Measurements from ENCODE around the gene PIK3R5. TPM values are rescaled to one million over a fixed set of nuclear protein-coding genes. Genes with fewer than 3 reads are reported as not detected.

The PIK3R5 gene
- total and polyA plus RNA-seq, 3 donors from 2014 or later: 6.1 to 14.0 (median 7.4) TPM

DNA sequence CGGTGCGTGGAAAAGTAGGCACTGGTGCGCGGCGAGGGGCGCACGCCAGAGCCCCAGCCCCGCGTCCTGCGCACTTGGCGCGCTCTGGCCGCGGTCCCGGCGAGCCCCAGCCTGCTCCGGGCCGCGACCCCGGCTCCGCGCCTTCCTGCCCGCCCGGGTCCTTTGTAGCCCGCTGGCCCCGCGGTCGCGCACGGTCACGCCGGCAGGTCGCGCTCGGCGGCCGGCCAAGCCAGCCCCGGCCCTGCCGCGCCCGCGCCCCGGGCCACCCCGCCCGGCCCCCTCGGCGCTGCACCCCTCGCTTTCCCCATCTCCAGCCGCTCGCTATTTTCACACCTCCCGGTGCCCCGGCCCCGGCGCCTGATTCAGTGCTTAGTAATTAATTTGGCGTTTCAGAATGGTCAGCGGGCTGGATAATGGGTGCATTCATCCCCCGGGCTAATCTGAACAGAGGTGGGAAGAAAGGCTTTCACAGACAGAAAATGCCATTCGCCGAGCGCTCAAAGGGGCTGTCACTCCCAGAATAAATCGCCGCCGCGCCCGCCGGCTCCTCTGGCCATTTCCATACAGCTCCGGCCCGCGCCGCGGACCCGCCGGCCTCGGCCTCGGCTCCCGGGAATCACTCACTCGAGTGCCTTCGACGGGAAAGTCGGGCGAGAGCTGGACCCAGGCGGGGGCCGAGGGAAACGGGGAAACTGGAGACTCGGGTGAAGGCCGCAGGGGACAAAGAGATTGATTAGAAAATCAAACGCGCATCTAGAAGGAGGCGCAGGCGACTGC is 38.0 kb upstream of the PIK3R5 start:
- intact Hi-C loops (cut with DNase I; ENCODE audit: low total_unique reads): no loop called here
- H3K4me1 ChIP-seq: no peaks in the 10 kb centered on the region
- no peak overlapping the region for H3K27ac ChIP-seq
- DNase-seq: no peak
- 2% methylated on average over 12 to 83 of the region's 90 CpGs for WGBS, 2 donors
- peak overlapping the region; percentile 18 to 29 for H3K4me3 ChIP-seq
- H3K36me3 ChIP-seq (ENCODE audit: low read depth, missing control alignments): no peaks in the 10 kb centered on the region
- no peak for TF ChIP-seq POLR2A (IDR thresholded peaks at IDR 0.05)
- TF ChIP-seq, protein P1, sequence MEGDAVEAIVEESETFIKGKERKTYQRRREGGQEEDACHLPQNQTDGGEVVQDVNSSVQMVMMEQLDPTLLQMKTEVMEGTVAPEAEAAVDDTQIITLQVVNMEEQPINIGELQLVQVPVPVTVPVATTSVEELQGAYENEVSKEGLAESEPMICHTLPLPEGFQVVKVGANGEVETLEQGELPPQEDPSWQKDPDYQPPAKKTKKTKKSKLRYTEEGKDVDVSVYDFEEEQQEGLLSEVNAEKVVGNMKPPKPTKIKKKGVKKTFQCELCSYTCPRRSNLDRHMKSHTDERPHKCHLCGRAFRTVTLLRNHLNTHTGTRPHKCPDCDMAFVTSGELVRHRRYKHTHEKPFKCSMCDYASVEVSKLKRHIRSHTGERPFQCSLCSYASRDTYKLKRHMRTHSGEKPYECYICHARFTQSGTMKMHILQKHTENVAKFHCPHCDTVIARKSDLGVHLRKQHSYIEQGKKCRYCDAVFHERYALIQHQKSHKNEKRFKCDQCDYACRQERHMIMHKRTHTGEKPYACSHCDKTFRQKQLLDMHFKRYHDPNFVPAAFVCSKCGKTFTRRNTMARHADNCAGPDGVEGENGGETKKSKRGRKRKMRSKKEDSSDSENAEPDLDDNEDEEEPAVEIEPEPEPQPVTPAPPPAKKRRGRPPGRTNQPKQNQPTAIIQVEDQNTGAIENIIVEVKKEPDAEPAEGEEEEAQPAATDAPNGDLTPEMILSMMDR (IDR thresholded peaks at IDR 0.05): no peak
- H3K9me3 ChIP-seq: no peaks in the 10 kb centered on the region
- no peaks in the 10 kb centered on the region for H3K27me3 ChIP-seq

DNA sequence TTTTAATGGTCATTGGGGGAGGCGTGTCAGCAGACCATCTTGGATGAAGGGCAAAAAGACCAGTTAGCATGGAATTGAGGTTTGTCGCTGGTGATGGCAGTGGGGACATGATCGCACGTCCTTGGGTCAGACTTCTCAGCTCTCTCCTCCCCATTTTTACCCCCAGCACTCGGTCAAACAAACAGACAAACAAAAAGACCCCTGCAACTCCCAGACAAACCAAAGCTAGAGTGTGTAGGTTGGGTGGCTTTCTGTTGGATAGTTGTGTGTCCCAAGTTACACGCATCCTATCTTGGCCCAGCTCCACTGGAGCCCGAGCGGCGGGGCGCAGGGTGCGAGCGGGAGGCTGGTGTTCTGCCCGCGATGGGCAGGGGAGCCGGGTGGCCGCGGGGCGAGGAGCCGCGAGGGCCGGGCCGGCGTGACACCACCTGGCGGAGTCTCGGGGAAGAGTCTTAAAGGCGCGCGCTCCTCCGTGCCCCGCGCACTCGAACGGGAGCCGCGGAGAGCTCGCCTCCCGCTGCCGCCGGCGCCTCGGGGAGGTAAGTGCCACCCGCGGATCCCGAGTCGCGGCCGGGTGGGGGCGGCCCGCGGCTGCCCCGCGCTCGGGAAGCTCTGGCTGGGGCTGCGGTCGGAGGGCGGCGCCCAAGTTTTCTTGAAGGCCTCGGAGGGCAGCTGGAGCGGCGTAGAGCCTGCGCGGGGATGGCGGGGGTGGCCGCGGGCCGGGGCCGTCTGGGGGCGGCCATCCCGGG is 37.3 kb upstream of the PIK3R5 start:
- Histone ChIP-seq H3K4me1 (no peaks in the 10 kb centered on the region), H3K27me3 (no peaks in the 10 kb centered on the region), H3K4me3 (no peak overlapping the region), H3K9me3 (no peaks in the 10 kb centered on the region), H3K27ac (no peak overlapping the region), H3K36me3 (ENCODE audit: low read depth, missing control alignments) (no peaks in the 10 kb centered on the region)
- DNase-seq: peak; percentile 28
- WGBS, 2 donors: 0 to 2% methylated on average over 4 to 69 of the region's 69 CpGs
- intact Hi-C loops (cut with DNase I; ENCODE audit: low total_unique reads): no loop called here
- TF ChIP-seq POLR2A (IDR thresholded peaks at IDR 0.05): no peak
- TF ChIP-seq, protein P1 (IDR thresholded peaks at IDR 0.05): peak in 2 of 3 experiments; percentile 11 to 14

DNA sequence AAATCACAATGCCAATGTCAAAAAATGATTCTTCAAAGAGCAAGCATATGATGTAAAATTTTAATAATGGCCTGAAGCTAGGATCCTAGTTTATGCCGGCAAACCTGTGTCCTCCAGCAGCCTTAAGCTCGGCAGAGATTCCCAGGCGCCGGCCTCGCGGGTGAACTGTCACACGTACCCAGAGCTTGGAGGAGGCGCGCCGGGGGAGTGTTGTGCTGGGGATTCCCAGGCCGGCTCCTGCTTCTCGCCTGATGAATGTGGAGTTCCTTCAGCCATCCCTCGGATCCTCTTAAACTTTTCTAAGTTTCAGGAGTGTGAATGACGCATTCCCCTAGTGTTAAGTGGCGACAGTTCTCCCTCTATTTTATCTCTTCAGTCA is 36.7 kb upstream of the PIK3R5 start:
- H3K36me3 ChIP-seq (ENCODE audit: low read depth, missing control alignments): no peaks in the 10 kb centered on the region
- no peak overlapping the region for H3K4me3 ChIP-seq
- 1 to 4% methylated on average over 15 of the region's 15 CpGs for WGBS, 2 donors
- TF ChIP-seq, protein P1 (IDR thresholded peaks at IDR 0.05): no peak
- no peak for TF ChIP-seq POLR2A (IDR thresholded peaks at IDR 0.05)
- no peak overlapping the region for H3K27ac ChIP-seq
- DNase-seq: peak; percentile 46
- H3K4me1 ChIP-seq: no peaks in the 10 kb centered on the region
- no peaks in the 10 kb centered on the region for H3K27me3 ChIP-seq
- H3K9me3 ChIP-seq: no peaks in the 10 kb centered on the region
- intact Hi-C loops (cut with DNase I; ENCODE audit: low total_unique reads): no loop called here

DNA sequence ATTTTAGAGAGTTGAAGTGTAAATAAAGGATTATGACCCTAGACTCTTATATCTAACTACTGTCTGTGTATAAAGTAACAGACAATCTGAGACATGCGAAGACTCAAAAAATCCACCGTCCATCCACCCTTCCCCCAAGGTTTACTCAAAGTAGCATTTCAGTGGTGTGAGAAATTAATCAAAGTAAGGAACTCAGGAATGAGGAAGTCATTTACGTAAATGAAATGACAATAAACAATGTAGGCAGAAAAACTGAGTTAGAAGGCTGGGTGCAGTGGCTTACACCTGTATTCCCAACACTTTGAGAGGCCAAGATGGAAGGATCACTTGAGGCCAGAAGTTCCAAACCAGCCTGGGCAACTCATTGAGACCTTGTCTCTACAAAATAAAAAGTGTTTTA is 36.1 kb upstream of the PIK3R5 start:
- H3K9me3 ChIP-seq: no peaks in the 10 kb centered on the region
- intact Hi-C loops (cut with DNase I; ENCODE audit: low total_unique reads): no loop called here
- WGBS, 2 donors: 68 to 81% methylated on average over 3 of the region's 3 CpGs
- no peak overlapping the region for H3K4me3 ChIP-seq
- H3K4me1 ChIP-seq: no peaks in the 10 kb centered on the region
- no peaks in the 10 kb centered on the region for H3K27me3 ChIP-seq
- TF ChIP-seq, protein P1 (IDR thresholded peaks at IDR 0.05): no peak
- TF ChIP-seq POLR2A (IDR thresholded peaks at IDR 0.05): no peak
- H3K36me3 ChIP-seq (ENCODE audit: low read depth, missing control alignments): no peaks in the 10 kb centered on the region
- no peak overlapping the region for H3K27ac ChIP-seq
- DNase-seq: no peak
